T1000 (cell line): Measurements from ENCODE around the gene CNMD.

Experiments used
- DNase-seq: peaks from one replicate; lab custom pipeline; 2025; ENCODE audit warnings: mixed read lengths; lab: John Stamatoyannopoulos, UW

The CNMD gene

DNA sequence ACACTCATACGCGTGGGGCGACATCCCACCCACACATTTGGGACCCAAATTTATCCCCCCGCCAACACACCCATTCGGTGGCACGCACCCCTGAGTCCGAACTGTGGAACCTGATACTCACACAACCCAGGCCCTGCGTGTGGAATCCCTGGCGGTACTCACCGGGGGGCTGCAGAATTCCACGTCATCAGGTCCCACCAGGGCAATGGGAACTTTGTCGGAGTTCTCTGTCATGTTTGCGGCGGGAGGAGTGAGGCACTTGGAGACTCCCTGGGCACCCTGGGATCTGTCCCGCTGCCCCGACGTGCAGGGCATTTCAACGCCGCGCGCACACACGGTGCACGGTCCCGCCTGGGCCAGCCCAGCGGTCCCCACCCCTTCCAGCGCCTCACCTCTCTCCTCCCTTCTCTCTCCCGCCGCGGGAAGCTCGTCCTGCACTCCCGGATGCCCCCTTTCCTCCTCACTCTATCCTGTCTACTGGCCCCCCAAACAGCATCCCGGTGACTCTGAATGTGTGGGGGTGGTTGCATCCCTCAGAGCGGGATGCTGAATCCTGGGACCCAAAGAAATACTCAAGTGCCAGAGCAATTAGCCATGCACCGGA, at the start of gene CNMD:
TSS of gene CNMD (minus strand) at position 353 of the 604 bp plus-strand sequence. CDS start at position 234, 119 bp downstream.
- no peak for DNase-seq

GRCh38 chr13:52788011-52788410, 48.4 kb upstream of the CNMD start:
- DNase-seq = no peak

- no peak for DNase-seq
Observed at GRCh38 chr13:52787235-52787634, 47.6 kb upstream of the CNMD start.

DNA sequence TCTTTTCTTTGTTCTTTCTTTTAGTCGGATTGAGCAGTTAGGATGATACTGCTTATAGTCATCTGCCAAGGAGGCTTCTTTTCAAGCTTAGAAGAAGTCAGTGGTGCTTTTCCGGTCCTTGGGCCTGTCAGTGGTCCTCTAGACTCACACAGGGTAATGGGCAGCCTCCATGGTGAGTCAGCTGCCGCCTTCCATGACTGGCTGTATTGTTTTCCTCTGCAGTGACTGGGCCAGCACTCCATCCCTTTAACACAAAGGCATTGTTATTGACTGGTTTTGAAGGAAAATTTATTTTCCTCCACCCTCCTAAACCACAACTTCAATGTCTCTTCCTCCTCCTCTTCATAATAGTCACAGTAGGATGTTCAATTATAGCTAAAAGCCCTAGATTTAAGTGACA, 47.1 kb upstream of the CNMD start:
- no peak for DNase-seq

DNA sequence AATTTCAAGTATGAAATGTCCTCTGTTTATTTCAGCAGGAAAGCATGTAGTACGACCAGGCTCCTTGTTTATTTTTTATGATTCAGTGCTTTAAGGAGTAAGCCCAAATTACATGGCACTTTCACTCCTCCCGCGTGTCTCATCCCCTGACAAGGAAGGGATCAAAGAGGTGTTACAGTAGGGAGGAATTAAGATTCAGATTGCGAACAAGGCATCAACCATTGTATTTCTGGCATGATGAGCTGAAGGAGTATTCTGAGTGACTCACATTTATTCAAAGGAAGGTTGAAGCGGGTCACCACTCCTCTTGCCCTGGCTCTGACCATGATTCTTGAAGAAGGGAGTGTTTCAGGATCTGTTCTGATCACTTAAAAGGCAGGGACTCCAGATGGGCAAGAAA, 46.1 kb upstream of the CNMD start:
- no peak for DNase-seq

GRCh38 chr13:52784591-52785340, 45.1 kb upstream of the CNMD start:
- no peak for DNase-seq

GRCh38 chr13:52783943-52784342, 44.3 kb upstream of the CNMD start:
- no peak for DNase-seq

DNA sequence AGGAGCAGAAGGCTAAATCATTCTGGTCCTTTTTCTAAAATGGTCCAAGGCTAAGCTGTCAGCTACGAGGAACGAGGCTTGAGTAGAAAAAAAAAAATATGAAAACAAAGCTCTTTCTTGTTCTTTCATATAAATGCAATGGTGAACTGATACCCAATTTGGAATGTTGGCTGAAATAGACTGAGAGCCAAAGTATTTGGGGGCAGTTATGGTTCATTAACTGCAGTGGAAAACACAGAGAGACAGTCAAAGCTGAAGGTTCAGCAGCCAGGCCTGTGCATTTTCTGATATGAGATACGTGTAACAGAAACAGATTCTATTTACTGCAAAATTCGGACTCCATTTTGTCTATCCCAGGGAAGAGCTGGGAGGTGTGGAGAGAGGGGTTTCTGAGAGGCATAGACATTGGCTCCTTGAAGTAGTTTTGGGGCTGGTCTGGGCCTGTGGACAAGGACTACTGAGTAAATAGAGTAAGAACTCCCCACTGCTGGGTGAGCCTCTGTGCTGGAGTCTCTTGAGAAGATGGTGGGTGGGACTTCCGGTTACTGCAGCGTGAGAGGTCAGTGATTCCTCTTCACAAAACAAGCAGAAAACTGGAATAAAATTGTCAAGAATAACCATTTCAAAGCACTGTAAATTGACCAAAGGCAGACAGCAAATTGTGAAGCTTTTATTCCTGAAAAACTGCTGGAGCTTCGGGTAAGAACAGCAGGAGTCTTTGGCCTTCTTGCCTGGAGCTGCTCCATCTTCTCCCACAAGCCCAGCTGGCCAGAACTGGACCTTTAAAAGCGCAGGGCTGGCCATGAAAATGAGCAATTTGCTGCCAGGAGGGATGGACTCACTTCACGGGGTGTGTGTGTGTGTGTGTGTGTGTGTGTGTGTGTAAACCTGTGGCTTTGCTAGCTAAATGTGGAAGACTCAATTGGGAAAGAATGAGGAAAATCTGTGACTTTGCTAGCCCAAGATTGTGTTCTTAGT, 43.1 kb upstream of the CNMD start:
- no peak for DNase-seq

DNA sequence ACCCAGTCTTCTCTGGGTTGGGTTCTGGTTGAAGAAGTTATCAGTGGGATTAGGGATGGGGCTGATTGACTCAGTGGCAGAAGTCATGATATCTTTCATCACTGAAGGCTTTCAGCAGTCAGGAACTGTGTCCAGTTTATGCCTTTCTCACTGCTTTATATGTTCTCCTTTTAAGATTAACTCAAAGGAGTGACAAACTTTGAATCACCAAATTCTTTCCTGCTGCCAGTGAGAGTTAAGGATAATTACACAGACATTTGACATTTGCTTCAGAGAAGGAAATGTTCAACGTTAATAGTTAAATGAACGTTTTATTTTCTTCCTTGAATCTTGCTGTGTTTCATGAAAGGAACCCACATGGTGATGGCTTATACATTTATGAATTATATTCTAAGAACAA, 41.0 kb upstream of the CNMD start:
- DNase-seq = no peak

- DNase-seq = no peak
Observed at GRCh38 chr13:52780092-52780491, 40.5 kb upstream of the CNMD start.

DNA sequence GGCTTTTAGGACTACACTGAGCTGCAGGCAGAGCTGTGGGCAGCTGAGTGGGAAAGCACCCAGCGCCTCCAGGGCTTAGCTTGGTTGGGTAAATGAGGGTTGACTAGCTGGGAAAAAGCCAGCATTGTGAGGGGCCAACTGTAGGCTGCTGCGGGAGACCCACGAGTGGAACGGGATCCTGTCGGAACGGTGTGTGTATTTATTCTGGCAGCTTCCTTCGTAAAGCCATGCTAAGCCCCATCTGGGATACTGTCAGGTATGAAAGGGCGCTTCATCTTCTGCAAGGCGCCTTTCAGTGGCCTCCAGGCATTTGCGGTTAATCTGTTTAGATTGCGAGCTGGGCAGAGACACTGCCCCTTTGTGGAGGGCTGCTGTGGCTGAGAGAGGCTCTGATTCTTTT, 39.5 kb upstream of the CNMD start:
- DNase-seq = no peak

DNA sequence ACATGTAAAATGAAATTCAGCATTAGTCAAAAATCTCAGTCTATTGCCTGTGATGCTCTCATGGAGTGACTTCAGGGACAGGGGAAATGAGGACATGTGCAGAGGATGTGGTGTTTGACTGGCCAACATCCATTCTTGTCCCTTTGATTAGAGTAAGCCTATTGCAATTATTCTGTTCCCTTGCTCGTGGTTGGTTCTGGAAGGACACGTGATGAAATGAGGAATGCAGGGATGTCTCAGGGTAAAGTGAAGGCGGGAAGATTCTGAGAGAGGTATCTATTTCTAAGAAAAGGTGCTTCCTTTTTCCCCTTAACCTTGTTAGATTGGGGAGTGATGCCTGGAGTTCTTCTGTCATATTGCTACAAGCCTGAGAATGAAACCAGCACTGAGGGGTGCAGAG, 37.1 kb upstream of the CNMD start:
- DNase-seq = no peak

DNA sequence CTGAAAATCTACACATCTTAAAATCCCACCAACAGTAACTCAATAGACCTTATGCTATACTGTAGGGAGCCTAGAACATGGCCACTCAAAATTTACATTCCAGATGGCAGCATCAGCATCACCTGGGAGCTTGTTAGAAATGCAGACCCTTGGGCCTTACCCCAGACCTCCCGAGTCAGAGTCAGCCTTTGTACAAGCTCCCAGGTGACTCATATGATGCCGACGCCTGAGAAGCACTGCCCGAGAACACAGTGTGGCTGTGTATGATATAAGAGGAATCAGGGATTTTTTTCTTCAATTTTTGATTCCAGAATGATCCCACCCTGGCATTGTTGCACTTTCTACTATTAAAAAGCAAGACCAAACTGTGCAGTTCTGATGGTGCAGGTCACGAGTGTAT, 35.9 kb upstream of the CNMD start:
- no peak for DNase-seq

DNA sequence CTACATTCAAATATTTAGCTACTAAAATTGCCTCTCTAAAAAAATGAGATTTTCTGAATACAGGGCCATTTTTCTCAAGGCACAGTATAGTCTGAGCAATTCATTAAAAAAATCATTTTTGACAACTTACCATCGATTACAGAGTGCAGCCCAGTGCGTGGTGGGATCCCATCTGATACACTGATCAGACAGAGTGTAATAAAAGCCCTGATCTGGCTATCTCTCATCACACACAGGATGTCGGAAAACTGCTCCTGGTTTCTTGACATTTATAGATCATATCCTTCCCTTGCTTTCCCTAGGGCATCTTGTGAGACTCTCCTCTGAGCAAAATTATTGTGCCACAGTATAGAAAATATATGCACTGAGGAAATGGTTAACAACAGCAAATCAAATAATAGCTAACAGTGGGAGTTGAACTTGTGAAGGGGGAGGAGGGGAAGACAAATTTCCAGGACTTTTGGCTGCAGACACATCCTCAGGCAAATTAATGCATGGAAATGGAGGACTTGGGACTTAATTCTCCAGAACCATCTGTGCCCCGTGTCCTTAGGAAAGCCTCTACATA, 28.4 kb upstream of the CNMD start:
- no peak for DNase-seq

- no peak for DNase-seq
Observed at GRCh38 chr13:52765611-52766390, 26.2 kb upstream of the CNMD start.

- no peak for DNase-seq
Observed at GRCh38 chr13:52760077-52760476, 20.5 kb upstream of the CNMD start.

DNA sequence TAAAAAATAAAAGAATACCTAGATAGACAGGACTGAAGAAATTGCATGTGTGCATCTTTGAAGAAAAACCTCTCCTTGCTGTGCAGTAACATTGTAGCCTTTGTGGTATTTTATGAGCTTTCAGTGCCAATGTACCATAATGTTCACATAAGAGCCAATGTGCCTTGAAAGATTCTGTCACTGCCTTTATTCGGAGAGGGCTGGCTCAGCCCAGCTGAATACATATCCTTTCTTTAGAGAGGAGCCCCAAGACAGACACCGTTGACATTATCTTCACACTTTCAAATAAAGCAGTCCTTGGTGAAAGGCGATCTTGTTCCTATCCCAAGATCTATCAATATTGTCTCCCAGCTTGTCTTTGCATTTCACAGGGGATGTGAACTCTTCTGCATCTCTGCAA, 18.5 kb upstream of the CNMD start:
- no peak for DNase-seq

DNA sequence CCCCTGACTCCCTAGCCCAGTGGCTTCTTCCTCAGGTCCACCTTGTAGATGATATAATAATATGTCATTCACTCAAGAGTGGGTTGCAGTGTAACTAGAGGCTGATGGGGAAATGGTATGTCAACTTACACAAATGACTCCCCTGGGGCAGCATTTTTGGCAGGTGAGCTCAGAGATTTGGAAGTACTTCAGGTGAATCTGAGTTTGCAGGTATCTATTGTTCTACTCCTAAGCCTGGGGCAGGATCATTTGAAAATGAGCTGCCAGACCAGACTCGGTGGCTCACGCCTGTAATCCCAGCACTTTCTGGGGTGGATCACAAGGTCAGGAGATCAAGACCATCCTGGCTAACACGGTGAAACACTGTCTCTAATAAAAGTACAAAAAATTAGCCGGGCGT, 11.6 kb upstream of the CNMD start:
- no peak for DNase-seq

GRCh38 chr13:52750713-52751112, 11.1 kb upstream of the CNMD start:
- no peak for DNase-seq

DNA sequence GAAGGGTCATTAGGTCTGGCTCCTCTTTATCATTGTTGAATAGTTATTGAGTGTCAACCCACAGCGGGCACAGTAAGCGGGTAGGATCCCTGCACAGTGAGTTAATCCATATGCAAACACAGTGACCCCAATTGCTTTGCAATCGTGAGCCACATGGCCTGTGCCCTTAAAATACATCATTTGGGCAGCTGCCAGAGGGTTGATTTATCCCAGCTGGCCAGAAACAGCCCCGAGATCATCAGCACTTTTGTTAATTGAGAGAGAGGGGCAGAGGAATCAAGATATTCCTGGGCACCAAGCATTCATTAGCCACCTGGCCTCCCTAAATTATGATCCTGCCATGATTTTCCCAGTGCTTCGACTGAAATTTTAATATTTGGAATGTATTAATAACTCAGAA, 9.8 kb upstream of the CNMD start:
- no peak for DNase-seq

GRCh38 chr13:52746141-52746540, 6.5 kb upstream of the CNMD start:
- no peak for DNase-seq
